AML-193 (cell line): Measurements from ENCODE around the gene GPD2.

Experiments
- DNase-seq, 2 experiments: peaks; one replicate each; lab custom pipeline; 2025; lab: John Stamatoyannopoulos, UW

The GPD2 gene

GRCh38 chr2:156435718-156436496 lies at the start of gene GPD2:
Gene GPD2 (plus strand): TSS chr2:156436379. CDS start chr2:156476106, 39,727 bp downstream.
- DNase-seq = peak; percentile 62 to 64

- no peak for DNase-seq
These were observed 42.0 kb upstream of the GPD2 start for GRCh38 chr2:156394033-156394741.

- no peak for DNase-seq
These were observed 40.1 kb upstream of the GPD2 start for GRCh38 chr2:156396126-156396525.

- no peak for DNase-seq
These were observed 39.0 kb upstream of the GPD2 start for GRCh38 chr2:156397229-156397628.

DNA sequence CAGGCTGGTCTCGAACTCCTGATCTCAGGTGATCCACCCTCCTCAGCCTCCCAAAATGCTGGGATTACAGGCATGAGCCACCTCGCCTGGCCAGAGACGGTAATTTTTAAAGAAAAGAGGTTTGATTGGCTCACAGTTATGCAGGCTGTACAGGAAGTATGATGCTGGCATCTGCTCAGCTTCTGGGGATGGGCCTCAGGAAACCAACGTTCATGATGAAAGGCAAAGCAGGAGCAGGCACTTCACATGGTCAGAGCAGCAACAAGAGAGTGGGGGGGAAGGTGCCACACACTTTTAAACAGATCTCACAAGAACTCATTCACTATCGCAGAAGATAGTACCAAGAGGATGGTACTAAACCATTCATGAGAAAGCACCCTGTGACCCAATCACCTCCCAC lies 38.0 kb upstream of the GPD2 start:
- DNase-seq = no peak

DNA sequence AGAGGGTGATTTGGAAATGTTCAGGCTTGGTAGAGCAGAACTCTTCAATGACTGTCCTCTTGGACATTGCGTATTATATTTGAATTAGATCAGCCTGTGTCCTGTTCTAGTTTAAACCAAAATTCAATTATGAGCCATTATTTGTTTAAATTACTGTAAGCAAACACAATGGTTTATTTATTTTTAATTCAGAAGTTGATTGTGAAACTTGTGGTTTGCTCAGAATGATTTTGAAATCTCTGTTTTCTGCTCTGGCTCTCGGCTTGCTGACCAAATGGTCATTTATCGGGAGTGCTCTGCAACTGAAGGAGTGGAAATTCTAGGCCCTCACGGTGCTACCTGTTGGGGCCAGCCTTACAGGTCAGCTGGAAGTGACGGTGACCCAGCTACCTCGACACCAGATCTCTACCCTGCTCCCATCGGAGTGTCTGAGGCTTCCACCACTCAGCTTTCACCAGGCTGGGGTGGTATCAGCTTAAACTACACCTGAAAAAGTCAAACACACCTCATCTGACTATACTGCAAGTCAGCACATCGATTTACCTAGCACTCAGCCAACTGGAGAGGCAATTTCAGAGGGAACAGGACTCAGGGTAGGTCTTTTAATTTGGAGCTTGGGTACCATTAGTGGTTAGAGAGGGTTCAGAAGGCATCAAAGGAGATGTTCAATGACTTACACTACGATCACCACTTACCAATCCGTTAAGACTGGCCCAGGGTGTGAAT lies 36.8 kb upstream of the GPD2 start:
- peak; percentile 22 to 34 for DNase-seq

DNA sequence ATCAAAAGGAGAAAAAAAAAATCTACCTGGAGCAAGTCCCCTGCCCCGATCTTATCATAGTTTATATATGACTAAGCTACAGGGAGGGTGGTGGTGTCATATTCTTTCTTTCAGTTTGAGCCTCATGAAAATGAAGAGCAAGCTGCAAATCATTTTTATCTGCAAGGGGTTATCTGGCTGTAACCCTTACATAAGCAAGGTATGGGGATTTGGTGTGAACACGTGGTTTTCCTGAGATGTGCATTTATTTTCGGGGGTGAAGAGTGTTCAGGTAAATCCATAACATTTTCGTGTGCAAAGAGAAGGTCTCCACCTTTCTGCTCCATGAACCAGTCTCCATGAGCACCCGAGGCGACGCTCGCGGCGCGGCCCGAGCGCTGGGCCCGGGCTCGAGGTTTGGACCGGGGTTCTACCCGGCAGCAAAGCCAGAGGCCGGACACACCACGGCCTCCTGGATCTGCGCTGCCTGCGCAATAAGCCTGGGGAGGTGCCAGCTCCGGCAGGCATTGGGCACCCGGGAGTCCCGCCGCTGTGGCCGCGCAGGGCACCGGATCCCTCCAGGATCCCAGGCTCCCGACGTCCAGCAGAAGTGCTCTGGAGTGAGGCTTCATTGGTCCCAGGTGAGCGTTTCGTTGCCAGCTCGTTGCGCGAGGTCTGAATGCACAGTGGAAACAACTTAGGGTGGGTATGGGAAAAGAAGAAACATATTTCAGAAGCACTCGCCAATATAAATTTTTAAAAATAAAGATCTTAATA lies 36.1 kb upstream of the GPD2 start:
- peak; percentile 59 to 69 for DNase-seq

DNA sequence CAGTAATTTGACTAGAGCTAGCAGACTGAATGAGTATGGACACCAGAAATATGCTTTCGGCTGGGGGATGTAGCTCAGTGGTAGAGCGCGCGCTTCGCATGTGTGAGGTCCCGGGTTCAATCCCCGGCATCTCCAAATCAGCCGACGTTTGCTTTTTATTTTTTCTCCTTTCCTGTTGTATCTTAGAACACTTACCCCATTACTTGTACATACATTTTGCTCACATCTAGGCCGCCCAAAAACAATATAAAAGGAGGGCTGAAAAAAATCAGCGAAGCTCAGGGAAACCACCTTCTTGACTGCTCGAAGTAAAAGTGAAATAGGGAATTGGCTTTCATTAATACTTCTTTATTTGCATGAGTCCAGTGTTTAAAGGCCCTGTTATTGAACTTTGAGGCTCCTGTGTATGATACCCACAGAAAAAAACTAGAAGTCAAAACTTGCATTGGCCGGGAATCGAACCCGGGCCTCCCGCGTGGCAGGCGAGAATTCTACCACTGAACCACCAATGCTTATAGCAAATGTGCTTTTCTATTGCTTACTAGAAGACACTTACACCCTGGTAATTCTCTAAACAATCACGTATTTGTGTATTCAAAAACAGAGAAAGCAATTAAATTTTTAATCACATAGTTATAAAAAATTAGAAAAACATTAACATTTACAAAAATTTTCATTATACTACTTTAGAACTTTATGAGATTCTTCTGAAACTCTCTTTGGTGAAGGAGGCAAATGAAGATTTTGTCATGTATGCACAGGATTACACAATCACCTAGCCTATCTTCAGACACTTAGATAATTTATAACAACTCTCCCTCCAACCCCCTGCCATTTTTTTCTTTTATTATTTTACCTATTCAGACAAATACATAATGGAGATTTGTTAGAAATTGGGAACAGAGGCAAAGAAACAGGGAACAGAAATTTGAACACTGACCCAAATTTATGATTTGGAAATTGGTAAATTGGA lies 35.2 kb upstream of the GPD2 start:
- peak; percentile 74 to 83 for DNase-seq

- DNase-seq = no peak
These were observed 34.3 kb upstream of the GPD2 start for GRCh38 chr2:156401861-156402260.

DNA sequence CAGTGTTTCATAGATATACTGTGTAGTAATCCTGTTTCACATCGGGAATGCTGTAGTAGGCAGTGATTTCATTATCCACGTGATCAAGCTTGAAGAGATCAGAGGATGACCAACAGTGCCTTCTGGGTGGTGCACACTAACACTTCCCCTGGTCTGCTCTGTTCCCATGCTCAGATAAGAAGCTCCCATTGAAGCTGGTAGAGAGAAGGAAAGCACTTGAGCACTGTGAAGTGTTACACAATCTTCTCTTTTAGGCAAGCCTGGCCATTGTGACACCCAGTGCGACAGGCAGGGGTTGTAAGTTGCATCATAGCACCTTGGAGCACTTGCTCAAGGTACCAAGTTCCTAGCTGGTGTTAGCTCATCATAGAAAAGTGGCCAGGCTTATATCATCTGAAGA lies 30.6 kb upstream of the GPD2 start:
- DNase-seq = peak; percentile 93 to 97

DNA sequence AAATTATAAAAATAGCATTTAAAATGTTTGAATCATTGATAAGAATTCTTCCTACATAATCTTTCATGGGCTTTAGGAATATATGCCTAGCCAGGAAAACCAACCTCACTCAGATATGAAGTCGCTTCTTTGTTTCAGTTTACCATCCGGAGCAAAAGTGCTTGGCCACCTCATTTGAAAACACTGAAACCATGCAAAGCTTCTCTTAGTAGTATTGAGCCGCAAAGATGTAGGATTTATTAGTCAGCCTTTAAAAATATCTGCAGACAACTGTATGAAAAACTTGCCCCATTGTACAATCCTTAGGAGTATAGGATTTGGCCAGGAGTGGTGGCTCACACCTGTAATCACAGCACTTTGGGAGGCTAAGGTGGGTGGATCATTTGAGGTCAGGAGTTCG lies 24.3 kb upstream of the GPD2 start:
- DNase-seq = no peak

- no peak for DNase-seq
These were observed 14.3 kb upstream of the GPD2 start for GRCh38 chr2:156421851-156422250.

- DNase-seq = no peak
These were observed 12.4 kb upstream of the GPD2 start for GRCh38 chr2:156423674-156424282.

DNA sequence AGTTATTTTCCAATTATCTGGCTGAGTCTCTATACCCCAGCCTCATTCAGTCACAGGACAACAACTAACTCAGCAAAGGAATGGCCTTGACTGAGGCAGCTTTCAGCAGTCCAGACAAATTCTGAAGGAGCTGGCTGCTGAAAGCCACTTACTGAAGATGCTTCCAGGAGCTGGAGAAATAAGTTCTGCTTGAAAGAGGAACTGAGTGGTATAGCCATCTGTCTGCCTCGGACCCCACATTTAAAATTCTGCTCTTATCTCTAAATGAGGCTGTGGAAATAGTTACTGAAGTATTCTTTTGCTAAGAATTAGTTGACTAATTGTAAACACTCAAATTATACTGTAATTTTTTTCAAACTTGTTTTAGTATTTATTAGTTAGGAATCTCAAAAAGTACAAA lies 9.1 kb upstream of the GPD2 start:
- no peak for DNase-seq

GRCh38 chr2:156429211-156429610 lies 7.0 kb upstream of the GPD2 start:
- no peak for DNase-seq

DNA sequence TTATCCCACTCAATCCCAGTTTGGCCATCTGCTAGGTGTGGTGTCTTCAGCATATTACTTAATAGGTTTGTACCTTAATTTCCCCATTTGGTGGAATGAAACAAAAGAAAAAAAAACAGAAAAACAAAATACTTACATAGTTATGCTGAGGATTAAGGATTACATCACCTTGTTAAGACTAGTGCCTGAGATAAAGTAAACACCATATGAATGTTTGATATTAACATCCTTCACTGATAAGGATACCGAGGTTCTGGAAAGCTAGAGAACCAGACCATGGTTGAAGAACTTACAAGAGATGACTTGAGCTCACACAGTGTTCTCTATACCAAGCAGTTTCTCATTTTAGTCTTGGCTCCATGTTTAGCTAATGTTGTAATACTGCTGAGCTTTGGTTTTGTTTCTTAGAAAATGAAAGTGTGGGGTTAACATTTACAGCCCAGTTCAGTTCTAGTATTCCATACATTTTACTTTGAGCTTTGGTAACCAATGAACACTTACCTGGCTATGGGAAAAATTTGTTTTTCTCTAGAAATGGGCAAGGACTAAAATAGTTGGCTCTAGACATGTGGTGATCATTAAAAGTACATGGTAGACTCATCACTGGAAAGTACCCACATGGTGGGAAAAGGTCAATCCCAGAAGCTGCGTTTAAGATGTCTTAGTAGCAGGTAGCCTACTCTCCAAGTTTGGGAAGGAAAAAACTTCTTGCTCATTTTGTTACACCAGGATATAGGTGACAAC lies 5.8 kb upstream of the GPD2 start:
- DNase-seq = no peak

GRCh38 chr2:156430980-156431358 lies 5.2 kb upstream of the GPD2 start:
- DNase-seq = peak; percentile 63 to 73

GRCh38 chr2:156434461-156435291 lies 1.5 kb upstream of the GPD2 start:
- no peak for DNase-seq

DNA sequence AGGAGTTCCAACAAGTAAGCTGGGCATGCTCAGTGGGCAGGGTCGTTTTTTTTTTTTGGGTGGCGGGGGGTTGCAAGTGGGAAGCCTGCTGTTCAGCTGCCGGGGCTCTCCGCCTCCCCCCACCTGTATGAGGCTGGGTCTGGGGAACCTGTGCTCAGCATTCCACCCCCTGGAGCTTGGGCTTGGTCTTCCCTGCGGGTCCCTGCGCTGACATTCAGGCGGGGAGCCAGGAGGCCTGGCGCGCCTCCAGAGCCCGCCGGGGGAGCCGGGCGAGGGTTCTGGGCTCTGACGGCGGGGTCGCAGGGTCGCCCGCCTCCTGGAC lies 822 bp upstream of the GPD2 start:
- DNase-seq = no peak
